HG03575 (cell line): Measurements from ENCODE around the gene NAA30.
"Not testable (repeated sequence)": the region's sequence is repeated elsewhere in the genome, so short reads cannot be mapped to it uniquely, and the experiment has no call there.

Source experiments
- ATAC-seq: cut with Tn5 transposase; IDR thresholded peaks from one replicate; pipeline ENCODE4 v1.9.1; 2021; ENCODE audit not compliant: unreplicated experiment, insufficient number of reproducible peaks, low FRiP score; ENCODE audit errors: extremely low read depth

Gene NAA30

DNA sequence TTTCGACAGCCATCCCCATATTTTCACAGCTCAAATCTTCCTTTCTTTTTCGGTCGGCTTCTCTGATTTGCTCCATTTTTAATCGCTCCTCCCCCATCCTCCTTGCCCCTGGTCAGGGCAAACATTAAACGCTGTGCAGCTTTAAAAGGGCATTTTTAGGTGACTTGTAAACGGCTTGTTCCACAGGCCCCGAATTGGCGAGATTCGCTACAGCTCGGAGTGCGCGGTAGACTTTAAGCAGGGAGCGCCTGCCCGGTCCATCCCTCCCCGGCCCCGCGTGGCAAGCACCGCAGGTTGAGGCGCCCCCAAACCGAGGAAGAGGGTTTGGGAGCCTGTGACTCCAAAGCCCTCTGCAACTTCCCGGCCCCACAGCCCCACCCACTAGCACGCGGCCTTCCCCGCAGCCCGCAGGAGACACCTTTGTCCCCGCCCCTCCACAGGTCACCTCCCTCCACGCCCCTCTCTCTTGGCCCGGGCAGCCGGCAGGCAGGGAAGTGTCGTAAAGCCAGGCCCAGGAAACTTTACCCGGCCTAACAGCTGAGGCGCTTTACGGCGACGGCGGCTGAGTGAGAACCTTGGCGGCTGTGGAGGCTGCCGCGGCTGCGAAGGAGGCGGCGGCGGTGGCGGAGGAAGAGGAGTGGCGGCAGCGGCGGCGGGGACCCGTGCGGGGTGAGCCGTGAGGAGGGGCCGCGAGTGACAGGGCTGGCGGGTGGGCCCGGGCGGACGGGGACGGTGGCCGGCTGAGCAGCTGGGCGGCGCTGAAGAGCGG is at the start of gene NAA30:
TSS of gene NAA30 (plus strand) at position 550 of the 769 bp plus-strand sequence. CDS start 372 bp downstream, outside the sequence.
- peak; percentile 64 for ATAC-seq

DNA sequence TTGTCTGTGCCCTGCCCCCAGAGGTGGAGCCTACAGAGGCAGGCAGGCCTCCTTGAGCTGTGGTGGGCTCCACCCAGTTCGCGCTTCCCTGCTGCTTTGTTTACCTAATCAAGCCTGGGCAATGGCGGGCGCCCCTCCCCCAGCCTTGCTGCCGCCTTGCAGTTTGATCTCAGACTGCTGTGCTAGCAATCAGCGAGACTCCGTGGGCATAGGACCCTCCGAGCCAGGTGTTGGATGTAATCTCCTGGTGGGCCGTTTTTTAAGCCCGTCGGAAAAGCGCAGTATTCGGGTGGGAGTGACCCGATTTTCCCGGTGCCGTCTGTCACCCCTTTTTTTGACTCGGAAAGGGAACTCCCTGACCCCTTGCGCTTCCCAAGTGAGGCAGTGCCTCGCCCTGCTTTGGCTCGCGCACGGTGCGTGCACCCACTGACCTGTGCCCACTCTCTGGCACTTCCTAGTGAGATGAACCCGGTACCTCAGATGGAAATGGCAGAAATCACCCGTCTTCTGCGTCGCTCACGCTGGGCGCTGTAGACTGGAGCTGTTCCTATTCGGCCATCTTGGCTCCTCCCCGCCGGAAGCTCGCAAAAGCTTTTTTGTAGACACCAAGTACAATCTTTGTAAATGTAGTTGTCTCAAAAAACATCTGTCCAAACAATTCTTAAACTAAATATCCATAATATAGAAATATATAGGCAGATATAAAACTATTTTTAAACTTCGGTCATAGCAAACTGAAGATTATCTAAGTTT is 46.7 kb upstream of the NAA30 start:
- ATAC-seq, result not testable (repeated sequence)

DNA sequence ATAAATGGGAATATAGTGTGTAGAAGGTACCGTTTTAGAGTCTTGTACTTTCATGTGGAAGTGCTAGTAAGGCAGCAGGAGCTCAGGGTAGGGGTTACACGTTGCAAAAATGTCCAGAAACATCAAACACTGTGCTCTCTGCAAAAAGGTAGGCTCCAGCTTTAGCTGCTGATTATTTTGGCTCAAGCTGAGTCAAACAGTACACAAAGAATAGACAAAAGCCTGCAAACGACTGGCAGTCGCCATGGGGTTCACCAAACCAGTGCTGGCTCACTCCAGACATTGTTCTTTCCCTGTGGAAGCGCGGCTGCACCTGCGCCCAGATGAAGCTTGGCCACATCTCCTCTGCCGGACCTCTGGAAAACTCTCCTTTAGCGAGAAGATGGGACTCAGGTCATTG is 45.3 kb upstream of the NAA30 start:
- ATAC-seq, result no peak

DNA sequence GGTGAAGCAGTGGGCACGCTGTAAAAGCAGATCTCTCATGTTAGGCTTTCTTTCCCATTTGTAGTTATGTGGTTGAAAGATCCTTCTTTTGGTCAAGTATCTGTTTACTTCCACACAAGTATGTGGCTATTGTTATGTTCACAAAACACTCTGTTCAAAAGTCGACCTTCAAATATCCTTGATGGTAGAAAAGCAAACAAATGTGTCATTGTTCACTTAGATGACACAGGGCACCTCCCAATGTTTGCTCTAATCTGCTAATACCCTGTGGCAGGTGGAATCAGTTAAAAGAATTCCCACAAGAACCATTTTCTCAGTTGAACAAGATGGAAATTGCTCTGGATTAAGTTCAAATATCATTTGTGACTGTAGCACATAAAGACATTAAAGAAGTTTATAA is 43.6 kb upstream of the NAA30 start:
- ATAC-seq, result no peak

DNA sequence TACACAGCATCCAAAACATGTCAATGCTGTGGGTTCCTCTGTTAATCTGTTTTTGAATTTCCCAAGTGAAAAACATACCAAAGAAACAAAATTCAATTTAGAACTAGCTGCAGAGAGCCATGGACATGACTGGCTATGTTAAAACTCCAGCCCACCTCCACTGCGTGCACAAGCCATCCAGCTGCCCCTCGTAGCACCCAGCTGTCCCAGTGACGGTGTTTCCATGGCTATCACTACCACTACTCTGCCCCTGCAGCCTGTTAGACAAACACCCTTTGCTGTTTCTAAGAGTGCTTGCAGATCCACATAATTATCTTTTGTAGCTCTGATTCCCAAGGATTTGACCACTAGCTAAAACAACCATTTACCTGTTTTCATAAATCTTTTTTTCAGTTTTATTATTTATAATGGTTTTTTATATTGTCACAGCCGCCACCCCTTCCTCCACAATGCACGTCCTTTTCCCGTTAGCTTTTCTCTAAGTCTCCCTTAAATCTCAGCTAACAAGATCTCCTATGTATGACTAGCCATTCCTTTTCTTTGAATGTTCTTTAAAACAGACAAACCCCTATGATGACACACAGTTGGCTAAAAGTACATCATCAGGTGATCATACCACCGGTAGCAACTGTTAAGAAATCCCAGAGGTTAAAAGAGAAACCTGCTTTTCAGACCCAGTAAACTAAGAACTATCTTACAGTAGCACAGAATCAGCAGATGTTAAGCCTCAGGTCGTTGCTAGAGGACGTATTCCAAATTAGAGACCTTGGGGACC is 37.8 kb upstream of the NAA30 start:
- ATAC-seq, result no peak

DNA sequence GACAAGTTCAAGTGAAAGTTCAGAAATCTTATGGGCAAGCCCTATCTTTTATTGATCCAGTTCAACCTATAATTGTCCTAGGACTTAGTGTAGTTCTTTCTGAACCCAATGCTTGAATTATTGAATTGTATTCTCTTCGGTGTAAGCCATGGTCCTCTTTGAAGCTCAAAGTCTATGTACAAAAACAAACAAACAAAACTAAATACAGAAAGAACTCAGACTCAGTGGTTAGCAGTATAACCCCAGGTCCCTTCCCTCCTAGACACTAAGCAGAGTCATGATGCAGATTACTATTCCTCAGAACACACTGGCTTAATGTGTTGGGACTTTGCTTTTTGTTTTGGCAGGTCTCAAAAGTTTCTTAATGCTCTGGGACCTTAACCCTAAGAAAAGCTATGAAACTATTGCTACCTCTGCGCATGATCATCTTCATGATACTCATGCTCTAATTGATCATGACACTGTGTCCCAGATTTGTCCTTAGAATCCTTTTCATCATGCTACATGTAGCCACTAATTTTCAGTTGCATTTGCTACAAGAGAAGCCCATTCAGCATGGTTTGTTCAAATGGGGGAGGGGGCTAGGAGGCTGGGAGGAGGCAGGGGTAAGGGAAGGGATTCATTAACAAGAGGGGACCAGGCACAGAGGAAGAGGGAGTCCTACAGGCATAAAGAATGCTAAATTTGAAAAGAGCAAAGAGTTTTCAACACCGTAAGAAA is 35.1 kb upstream of the NAA30 start:
- ATAC-seq, result no peak

DNA sequence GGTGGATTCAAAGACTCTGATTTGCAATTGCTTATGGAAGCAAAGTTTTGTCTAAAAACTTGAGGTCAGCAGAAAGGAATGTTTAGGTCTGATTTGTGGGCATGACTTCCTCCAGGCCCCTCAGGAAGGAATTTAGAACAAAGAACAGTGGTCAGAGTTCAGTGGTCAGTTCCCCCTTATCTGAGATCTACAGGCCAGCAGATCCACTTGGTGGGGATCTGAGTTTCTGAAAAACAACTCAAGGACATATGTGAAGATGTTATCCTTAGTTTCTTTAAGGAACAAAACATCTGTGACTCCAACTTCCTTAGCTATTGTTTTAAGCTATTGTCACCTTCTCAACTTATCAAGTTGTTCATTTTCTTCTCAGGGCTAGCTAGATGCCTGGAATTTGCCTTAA is 28.0 kb upstream of the NAA30 start:
- ATAC-seq, result no peak

- no peak for ATAC-seq
Measured at GRCh38 chr14:57364659-57365450, 25.5 kb upstream of the NAA30 start.

DNA sequence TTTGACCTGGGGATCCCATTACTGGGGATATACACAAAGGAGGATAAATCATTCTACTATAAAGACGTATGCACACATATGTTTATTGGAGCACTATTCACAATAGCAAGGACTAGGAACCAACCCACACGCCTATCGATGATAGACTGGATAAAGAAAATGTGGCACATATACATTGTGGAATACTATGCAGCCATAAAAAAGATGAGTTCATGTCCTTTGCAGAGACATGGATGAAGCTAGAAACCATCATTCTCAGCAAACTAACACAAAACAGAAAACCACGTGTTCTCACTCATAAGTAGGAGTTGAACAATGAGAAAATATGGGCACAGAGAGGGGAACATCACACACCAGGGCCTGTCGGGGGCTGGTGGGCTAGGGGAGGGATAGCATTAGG is 20.2 kb upstream of the NAA30 start:
- not testable (repeated sequence) for ATAC-seq

DNA sequence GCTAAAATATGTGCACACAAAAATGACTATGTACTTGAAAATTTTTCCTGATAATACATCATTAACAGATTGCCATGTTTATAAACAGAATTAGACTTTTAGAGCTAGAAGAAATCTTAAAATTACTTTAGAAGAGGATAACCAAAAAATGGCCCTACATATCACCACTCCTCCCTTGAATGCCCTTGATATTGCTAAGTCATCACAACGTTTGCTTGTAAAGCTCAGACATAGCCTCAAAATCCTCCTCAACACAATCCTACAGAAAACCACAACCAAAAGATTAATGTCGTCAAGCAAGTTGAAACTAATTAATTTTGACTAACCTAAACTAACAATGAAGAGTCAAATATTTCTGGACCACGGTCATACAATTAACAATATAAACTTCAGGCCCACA is 19.4 kb upstream of the NAA30 start:
- ATAC-seq, result no peak

DNA sequence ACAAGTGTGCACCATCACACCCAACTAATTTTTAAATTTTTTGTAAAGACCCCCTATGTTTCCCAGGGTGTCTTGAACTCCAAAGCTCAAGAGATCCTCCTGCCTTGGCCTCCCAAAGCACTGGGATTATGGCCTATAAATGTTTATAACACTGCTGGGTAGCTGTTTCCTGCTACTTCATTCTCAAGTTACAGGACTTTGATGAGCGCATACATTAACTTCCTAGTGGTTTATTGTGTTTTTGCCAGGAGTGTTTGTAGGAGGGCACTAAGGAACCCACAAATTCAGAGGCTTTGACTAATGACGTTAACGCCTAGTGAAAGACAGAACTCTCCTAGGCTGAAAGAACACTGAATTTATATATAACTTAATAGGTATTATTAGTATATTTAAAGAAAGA is 15.2 kb upstream of the NAA30 start:
- ATAC-seq, result no peak

GRCh38 chr14:57378661-57379060 is 11.7 kb upstream of the NAA30 start:
- ATAC-seq, result no peak

- ATAC-seq, result no peak
Measured at GRCh38 chr14:57380935-57381334, 9.5 kb upstream of the NAA30 start.

DNA sequence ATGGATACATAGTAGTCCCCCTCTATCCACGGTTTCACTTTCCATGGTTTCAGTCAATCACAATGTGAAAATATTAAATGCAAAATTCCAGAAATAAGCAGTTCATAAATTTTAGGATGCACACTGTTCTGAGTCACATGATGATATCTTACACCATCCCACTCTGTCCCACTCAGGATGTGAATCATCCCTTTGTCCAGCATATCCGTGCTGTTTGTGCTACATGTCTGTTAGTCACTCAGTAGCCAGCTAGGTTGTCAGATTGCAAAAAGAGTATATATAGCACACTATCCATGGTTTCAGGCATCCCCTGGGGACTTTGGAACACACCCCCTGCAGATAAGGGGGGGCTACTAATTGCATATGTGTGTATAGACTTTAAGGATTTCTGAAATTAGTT is 8.1 kb upstream of the NAA30 start:
- ATAC-seq, result no peak

GRCh38 chr14:57383125-57383745 is 7.2 kb upstream of the NAA30 start:
- no peak for ATAC-seq

- no peak for ATAC-seq
Measured at GRCh38 chr14:57388067-57388466, 2.3 kb upstream of the NAA30 start.

DNA sequence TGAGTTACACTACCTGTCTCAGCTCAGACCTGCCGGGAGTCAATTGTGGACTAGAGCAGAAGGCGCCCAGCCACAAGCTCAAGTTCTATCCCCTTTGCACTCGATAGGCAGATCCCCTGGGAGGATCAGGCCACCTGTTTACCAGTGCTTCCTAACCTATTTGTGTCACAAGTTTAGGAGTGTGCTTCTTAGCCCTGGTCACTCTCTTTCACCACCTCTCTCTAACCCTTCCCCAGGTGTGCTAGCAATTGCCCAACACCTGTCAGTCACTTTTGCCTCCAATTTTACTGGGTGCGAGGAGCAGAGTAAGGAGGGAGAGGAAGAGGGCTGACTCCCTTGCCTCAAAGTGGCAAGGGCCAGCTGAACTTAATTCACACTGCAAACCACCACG is 745 bp upstream of the NAA30 start:
- ATAC-seq, result no peak
